PC-3 (cell line): ENCODE results near the gene ANKRD53.
A peak's percentile ranks its signal among the peaks of the same experiment; 100 is the strongest.

Experiments used
- CTCF ChIP-seq: fragments of 300-600 bp; sonication (generic); conservative IDR thresholded peaks from 2 replicates; pipeline ENCODE4 v1.5.1; 2017; ENCODE audit warnings: antibody characterized with exemption, low read depth, mild to moderate bottlenecking, low read length
- EZH2 ChIP-seq: fragments of 300-600 bp; sonication (generic); IDR thresholded peaks from one replicate; pipeline ENCODE4 v1.6.1; 2017; ENCODE audit warnings: antibody characterized with exemption, mild to moderate bottlenecking, low read length; ENCODE audit not compliant: unreplicated experiment

GRCh38 chr2:70994699-70995425, 16.4 kb downstream of the ANKRD53 start, which contains the start of gene TEX261:
- TF ChIP-seq CTCF (peak; percentile 49), EZH2 (no peak)
